ENCODE results near the gene SHISA9. TPM values are rescaled to one million over a fixed set of nuclear protein-coding genes. Genes with fewer than 3 reads are reported as not detected.

Gene SHISA9
- total RNA-seq, 1 donor from 2014 or later, result 0.18 TPM

DNA sequence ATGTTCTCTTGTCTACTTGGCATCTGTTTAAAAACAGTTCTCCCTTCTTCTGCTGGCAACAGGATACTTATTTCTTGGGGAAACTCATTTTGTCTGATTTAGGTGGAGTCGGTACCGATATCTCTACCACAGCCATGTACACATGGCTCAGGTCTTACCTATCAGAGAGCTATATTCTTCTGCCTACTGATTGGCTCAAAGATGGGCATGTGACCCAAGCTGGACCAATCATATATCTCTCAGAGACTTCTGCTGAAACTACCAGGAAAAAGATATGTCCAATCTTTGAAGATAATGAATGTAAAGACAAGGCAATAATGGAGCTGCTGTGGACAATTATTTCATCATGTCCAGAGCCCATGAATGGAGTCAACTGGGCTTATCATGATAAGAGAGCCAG, 21.6 kb upstream of the SHISA9 start:
- Mint-ChIP-seq H3K36me3 (ENCODE audit: low read depth) (no peaks in the 10 kb centered on the region), H3K27ac (no peak overlapping the region), H3K4me3 (no peak overlapping the region), H3K9me3 (no peaks in the 10 kb centered on the region), H3K4me1 (ENCODE audit: low read depth) (no peaks in the 10 kb centered on the region), H3K27me3 (ENCODE audit: insufficient read depth) (peaks cover 2% of the 10 kb centered on the region)
- intact Hi-C loops (cut with micrococcal nuclease), result no loop called here
- no peak for DNase-seq (ENCODE audit: low spot score)

DNA sequence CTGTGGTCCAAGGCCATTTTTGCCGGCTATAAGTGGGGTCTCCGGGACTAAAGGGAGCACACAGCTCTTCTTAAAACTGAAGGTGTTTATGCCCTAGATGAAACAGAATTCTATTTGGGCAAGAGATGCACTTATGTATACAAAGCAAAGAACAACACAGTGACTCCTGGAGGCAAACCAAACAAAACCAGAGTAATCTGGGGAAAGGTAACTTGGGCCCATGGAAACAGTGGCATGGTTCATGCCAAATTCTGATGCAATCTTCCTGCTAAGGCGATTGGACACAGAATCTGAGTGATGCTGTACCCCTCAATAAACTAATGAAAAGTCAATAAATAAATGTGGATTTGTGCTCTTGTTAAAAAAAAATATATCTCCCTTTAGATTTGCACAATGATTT, 20.2 kb upstream of the SHISA9 start:
- no peaks in the 10 kb centered on the region for H3K4me1 Mint-ChIP-seq (ENCODE audit: low read depth)
- no peaks in the 10 kb centered on the region for H3K9me3 Mint-ChIP-seq
- no peak overlapping the region for H3K4me3 Mint-ChIP-seq
- no peaks in the 10 kb centered on the region for H3K36me3 Mint-ChIP-seq (ENCODE audit: low read depth)
- intact Hi-C loops (cut with micrococcal nuclease), result no loop called here
- H3K27ac Mint-ChIP-seq, result no peak overlapping the region
- H3K27me3 Mint-ChIP-seq (ENCODE audit: insufficient read depth), result peaks cover 6% of the 10 kb centered on the region
- no peak for DNase-seq (ENCODE audit: low spot score)

DNA sequence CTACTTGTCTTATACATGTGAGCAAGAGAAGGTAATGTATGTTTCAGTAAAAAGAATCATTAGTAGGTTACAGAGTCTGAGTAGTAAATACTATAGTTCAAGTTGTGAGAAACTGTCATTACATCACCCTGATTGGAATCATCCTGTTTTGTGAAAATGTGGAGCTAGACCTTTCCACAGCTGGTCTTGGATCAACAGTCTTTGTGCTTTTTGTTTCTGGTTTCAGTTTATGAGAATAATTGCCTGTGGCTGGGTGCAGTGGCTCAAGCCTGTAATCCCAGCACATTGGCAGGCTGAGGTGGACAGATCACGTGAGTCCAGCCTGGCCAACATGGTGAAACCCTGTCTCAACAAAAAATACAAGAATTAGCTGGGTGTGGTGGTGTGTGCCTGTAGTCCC, 19.7 kb upstream of the SHISA9 start:
- intact Hi-C loops (cut with micrococcal nuclease), result no loop called here
- no peaks in the 10 kb centered on the region for H3K9me3 Mint-ChIP-seq
- no peak overlapping the region for H3K4me3 Mint-ChIP-seq
- H3K36me3 Mint-ChIP-seq (ENCODE audit: low read depth), result no peaks in the 10 kb centered on the region
- no peak for DNase-seq (ENCODE audit: low spot score)
- no peaks in the 10 kb centered on the region for H3K4me1 Mint-ChIP-seq (ENCODE audit: low read depth)
- no peak overlapping the region for H3K27ac Mint-ChIP-seq
- H3K27me3 Mint-ChIP-seq (ENCODE audit: insufficient read depth), result peaks cover 6% of the 10 kb centered on the region

DNA sequence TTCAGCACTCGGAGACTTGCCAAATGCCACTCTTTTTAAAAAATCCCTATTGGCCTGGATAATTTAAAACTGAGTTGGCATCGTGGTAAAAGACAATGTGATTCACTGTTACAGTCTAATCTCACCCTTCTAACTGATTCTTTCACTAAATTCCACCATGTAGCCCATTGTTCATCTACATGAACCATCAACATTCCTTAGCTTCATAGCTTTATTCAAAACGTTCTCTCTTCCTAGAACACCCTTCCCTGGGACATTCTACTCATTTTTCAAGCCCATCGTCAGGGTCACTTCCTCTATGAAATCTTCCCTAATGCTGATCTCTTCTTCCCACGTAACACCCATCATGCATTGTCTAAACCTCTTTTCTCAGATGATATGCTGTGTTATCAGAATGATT, 15.7 kb upstream of the SHISA9 start:
- intact Hi-C loops (cut with micrococcal nuclease), result no loop called here
- DNase-seq (ENCODE audit: low spot score), result no peak
- Mint-ChIP-seq H3K27me3 (ENCODE audit: insufficient read depth) (peaks cover 6% of the 10 kb centered on the region), H3K4me1 (ENCODE audit: low read depth) (no peaks in the 10 kb centered on the region), H3K9me3 (no peaks in the 10 kb centered on the region), H3K4me3 (no peak overlapping the region), H3K27ac (no peak overlapping the region), H3K36me3 (ENCODE audit: low read depth) (no peaks in the 10 kb centered on the region)

DNA sequence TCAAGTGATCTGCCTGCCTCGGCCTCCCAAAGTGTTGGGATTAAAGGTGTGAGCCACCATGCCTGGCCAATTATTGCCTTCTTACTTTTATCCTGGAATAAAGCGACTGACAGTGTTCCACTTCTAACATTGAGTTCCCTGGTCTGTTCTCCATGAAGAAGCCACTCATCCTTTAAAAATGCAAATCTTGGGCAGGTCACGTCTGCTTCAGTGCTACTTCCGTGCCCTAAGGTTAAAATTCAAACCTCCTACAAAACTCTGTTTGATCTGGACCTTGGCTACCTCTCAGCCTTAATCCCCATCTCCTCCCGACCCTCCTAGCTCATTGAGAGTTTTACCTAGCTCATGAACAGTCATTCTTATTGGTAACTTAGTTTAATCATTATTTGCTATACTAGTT, 9.6 kb upstream of the SHISA9 start:
- no peak overlapping the region for H3K4me3 Mint-ChIP-seq
- H3K36me3 Mint-ChIP-seq (ENCODE audit: low read depth), result no peaks in the 10 kb centered on the region
- no peak for DNase-seq (ENCODE audit: low spot score)
- H3K27ac Mint-ChIP-seq, result no peak overlapping the region
- H3K4me1 Mint-ChIP-seq (ENCODE audit: low read depth), result no peaks in the 10 kb centered on the region
- H3K27me3 Mint-ChIP-seq (ENCODE audit: insufficient read depth), result peaks cover 7% of the 10 kb centered on the region
- no peaks in the 10 kb centered on the region for H3K9me3 Mint-ChIP-seq
- intact Hi-C loops (cut with micrococcal nuclease), result no loop called here

DNA sequence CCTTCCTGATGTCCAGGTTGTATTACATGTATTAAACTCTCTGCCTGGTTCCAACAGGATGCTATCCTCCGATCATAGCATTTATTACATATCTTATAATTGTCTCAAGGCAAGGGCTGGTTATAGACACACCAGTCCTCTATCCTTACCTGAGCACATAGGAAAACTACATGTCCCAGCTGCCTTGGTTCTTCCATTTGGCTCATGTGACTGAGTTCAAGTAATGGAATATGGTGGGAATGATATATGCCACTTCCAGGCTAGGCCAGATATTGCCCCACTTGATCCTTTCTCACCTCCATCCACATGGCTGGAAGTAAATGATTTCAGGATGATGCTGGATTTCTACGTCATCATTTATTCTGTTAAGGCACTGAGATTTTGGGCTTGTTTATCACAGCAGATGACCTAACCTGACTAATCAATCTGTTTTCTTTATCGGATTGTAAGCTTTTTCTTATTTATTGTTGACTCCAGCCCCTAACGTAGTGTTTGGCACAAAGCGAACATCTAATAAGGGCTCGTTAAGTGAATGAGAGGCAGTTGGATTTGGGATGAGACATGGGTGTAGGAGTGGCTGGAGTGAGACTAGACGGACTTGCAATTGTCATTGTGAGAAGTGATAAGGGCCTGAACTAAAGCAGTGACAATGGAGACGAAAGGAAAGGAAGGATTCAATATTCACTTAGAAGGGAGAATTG, 8.2 kb upstream of the SHISA9 start:
- Mint-ChIP-seq H3K4me3 (no peak overlapping the region), H3K27me3 (ENCODE audit: insufficient read depth) (peaks cover 9% of the 10 kb centered on the region), H3K27ac (no peak overlapping the region), H3K9me3 (no peaks in the 10 kb centered on the region), H3K36me3 (ENCODE audit: low read depth) (no peaks in the 10 kb centered on the region), H3K4me1 (ENCODE audit: low read depth) (no peaks in the 10 kb centered on the region)
- intact Hi-C loops (cut with micrococcal nuclease), result no loop called here
- no peak for DNase-seq (ENCODE audit: low spot score)

DNA sequence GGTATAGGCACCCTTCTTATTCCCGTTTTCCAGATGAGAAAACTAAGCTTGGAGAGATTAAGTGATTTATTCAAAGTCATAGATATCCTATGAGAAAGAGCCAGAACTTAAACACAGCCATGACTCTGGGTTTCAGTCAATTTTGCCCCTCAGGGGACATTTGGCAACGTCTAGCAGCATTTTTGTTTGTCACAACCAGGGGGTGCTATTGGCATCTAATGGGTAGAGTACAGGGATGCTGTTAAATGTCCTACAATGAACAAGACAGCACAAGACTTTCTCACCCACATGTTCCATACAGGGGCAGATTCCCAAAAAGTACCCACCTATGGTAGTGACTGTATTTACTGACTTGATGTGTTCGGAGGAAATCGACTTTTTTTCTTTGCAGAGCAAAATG, 4.8 kb upstream of the SHISA9 start:
- no peak overlapping the region for H3K27ac Mint-ChIP-seq
- no peak for DNase-seq (ENCODE audit: low spot score)
- intact Hi-C loops (cut with micrococcal nuclease), result no loop called here
- no peaks in the 10 kb centered on the region for H3K4me1 Mint-ChIP-seq (ENCODE audit: low read depth)
- H3K9me3 Mint-ChIP-seq, result no peaks in the 10 kb centered on the region
- peaks cover 31% of the 10 kb centered on the region for H3K27me3 Mint-ChIP-seq (ENCODE audit: insufficient read depth)
- no peaks in the 10 kb centered on the region for H3K36me3 Mint-ChIP-seq (ENCODE audit: low read depth)
- no peak overlapping the region for H3K4me3 Mint-ChIP-seq

DNA sequence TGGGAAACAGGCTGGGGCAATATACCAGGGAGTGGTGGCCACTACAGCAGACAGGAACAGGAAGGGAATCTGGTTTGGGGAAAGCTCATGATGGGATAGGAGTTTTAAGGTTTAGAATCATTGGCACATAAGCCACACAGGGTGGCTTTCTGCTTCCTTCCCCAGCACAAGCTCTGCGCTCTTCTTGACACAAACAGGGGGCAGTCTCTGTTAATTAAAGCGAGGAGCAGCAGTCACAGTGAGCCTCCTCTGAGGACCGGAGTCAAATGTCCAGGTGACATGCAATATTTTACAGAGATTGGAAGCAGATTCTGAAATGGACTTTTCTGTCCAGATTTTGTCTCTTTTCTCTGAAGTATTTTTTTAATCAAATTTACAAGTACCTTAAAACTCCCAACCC, 2.8 kb upstream of the SHISA9 start:
- H3K27ac Mint-ChIP-seq, result no peak overlapping the region
- peaks cover 40% of the 10 kb centered on the region for H3K27me3 Mint-ChIP-seq (ENCODE audit: insufficient read depth)
- H3K36me3 Mint-ChIP-seq (ENCODE audit: low read depth), result no peaks in the 10 kb centered on the region
- no peak for DNase-seq (ENCODE audit: low spot score)
- H3K4me1 Mint-ChIP-seq (ENCODE audit: low read depth), result no peaks in the 10 kb centered on the region
- intact Hi-C loops (cut with micrococcal nuclease), result no loop called here
- no peaks in the 10 kb centered on the region for H3K9me3 Mint-ChIP-seq
- no peak overlapping the region for H3K4me3 Mint-ChIP-seq

DNA sequence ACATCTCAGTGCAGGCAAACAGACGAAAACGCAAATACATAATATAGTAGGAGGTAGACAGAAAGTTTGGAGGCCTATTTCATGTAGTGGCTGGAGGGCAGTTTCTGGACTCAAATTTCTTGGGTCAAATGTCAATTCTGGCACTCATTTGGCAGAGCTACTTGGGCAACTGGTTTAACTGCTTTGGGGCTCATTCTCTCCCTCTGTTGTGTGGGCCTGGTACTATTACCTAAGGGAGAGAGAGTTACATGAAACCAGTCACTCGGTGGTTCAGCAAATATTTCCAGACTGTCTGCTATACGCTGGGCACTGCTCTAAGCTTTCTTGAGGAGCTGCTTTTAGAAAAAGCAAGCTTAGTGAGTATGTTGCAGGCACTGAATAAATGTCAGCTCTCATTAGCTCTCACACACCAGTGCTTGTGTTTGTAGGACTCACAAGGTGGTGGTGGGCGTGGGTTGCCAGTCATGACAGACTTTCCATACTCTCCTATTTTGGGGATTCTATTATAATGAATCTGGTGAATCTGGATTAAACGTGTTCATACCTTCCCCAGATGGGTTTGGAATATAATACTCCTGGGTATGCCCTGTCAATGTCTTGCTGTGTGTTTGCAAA, 1.8 kb upstream of the SHISA9 start:
- intact Hi-C loops (cut with micrococcal nuclease), result no loop called here
- no peak overlapping the region for H3K4me3 Mint-ChIP-seq
- no peak overlapping the region for H3K27ac Mint-ChIP-seq
- DNase-seq (ENCODE audit: low spot score), result no peak
- H3K36me3 Mint-ChIP-seq (ENCODE audit: low read depth), result no peaks in the 10 kb centered on the region
- H3K9me3 Mint-ChIP-seq, result no peaks in the 10 kb centered on the region
- H3K4me1 Mint-ChIP-seq (ENCODE audit: low read depth), result no peaks in the 10 kb centered on the region
- peaks cover 49% of the 10 kb centered on the region for H3K27me3 Mint-ChIP-seq (ENCODE audit: insufficient read depth)

DNA sequence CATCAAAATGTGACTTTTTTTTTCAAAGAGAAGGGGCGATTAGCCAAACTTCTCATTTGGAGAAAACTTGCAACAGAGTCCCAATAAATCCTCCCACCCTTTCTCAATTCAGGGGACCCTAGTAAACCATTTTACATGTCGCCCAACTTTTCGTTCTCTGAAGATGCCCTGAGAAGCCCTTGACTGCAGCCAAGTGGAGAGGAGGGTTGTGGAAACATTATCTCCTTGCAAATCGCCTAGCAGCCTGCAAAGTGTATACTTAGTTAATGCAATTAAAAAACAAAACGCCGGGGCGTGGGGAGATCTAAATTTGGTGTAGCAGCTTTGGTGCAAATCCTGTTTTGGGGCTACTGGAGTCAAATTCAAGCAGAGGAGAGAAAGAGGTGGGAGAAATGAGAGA, 1.2 kb upstream of the SHISA9 start:
- no peaks in the 10 kb centered on the region for H3K9me3 Mint-ChIP-seq
- no peak for DNase-seq (ENCODE audit: low spot score)
- peaks cover 53% of the 10 kb centered on the region for H3K27me3 Mint-ChIP-seq (ENCODE audit: insufficient read depth)
- no peaks in the 10 kb centered on the region for H3K4me1 Mint-ChIP-seq (ENCODE audit: low read depth)
- H3K4me3 Mint-ChIP-seq, result no peak overlapping the region
- intact Hi-C loops (cut with micrococcal nuclease), result no loop called here
- no peak overlapping the region for H3K27ac Mint-ChIP-seq
- H3K36me3 Mint-ChIP-seq (ENCODE audit: low read depth), result no peaks in the 10 kb centered on the region

DNA sequence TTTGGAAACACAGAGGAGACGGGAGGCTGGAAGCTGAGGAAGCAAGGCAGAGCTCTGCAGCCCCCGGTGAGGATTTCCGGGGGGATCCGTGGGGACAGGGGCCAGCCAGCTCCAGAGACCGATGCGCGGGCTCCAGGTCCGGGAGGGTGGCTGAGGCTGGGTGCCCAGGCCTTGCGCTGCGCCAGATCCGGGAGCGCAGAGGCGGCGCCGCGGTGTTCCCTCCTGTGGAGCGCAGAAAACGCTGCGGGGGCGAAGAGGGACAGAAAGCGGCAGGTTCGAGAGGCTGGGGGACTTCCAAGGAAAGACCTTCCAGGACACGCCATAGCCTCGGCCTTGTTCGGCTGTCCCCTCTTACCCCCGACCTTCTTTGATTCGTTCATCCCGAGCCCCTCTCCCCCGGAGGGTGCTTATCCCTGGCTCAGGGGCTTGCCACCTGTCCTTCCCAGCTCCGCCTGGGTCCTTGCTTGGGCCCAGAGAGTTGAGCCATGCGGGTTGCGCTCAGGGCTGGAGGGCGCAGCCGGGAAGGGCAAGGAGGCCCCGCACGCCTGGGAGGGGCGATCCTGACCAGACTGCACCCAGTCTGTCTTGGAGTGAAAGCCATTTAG, 697 bp upstream of the SHISA9 start:
- H3K27me3 Mint-ChIP-seq (ENCODE audit: insufficient read depth), result peaks cover 58% of the 10 kb centered on the region
- no peaks in the 10 kb centered on the region for H3K9me3 Mint-ChIP-seq
- intact Hi-C loops (cut with micrococcal nuclease), result no loop called here
- H3K36me3 Mint-ChIP-seq (ENCODE audit: low read depth), result no peaks in the 10 kb centered on the region
- no peaks in the 10 kb centered on the region for H3K4me1 Mint-ChIP-seq (ENCODE audit: low read depth)
- no peak overlapping the region for H3K27ac Mint-ChIP-seq
- no peak overlapping the region for H3K4me3 Mint-ChIP-seq
- no peak for DNase-seq (ENCODE audit: low spot score)

DNA sequence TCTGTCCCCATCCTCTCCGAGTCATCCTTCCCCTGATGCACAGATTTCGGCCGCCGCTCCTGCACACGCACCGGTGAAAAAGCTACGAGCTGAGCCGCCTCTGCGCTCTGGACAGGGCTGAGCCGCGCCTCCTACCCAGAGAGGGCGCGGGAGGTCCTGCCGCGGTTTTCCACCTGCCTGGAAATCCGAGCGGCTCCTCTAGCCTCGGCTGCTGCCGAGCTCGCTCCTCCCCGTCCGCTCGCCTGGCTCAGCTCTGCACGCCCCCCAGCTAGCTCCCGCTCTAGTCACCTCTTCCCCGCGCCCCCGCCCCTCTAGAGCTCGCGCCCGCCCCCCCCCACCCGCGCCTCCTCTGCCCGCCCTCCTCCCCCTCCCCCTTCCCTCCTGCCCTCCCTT, 198 bp upstream of the SHISA9 start:
- DNase-seq (ENCODE audit: low spot score), result no peak
- Mint-ChIP-seq H3K27ac (no peak overlapping the region), H3K9me3 (no peaks in the 10 kb centered on the region), H3K27me3 (ENCODE audit: insufficient read depth) (peaks cover 58% of the 10 kb centered on the region), H3K4me3 (no peak overlapping the region), H3K36me3 (ENCODE audit: low read depth) (no peaks in the 10 kb centered on the region), H3K4me1 (ENCODE audit: low read depth) (no peaks in the 10 kb centered on the region)
- intact Hi-C loops (cut with micrococcal nuclease), result no loop called here

DNA sequence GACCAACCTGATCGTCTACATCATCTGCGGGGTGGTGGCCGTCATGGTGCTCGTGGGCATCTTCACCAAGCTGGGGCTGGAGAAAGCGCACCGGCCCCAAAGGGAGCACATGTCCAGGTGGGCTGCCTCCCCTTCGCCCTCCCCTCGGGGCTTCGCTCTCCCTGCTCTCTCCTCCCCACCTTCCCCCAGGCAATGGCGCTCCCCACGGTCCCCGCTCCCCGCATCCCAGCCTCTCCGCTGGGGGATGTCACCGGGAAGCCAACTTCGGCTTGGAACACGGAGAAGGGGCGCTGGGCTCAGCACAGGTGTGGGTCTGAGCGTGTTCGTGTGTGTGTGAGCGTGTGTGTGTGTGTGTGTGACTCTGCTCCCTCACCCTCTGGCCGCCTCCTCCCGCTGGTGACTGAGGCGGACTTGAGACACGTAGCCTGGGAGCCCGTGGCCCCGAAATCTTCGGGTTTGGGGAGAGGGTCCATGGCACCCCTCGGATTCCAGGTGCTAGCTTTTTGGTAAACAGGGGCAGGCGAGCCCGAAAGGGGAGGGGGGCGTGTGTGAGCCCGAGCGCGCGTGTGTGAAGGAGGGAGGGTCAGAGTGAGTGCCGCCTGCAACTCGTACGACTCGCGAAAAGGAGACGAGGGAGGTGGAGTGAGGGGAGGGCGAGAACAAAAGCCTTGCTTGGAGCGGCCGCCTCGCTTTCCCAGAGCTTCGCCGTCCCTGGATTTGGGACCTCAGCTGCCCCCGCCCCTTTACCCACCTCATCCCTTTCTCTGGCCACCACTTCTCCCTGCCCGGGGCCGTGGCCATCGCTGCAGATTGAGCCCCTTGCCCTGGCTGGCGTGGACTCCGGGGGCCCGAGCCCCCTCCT, 1.3 kb downstream of the SHISA9 start:
- intact Hi-C loops (cut with micrococcal nuclease), result no loop called here
- Mint-ChIP-seq H3K27ac (no peak overlapping the region), H3K36me3 (ENCODE audit: low read depth) (no peaks in the 10 kb centered on the region), H3K9me3 (no peaks in the 10 kb centered on the region), H3K4me3 (no peak overlapping the region), H3K27me3 (ENCODE audit: insufficient read depth) (peaks cover 61% of the 10 kb centered on the region), H3K4me1 (ENCODE audit: low read depth) (no peaks in the 10 kb centered on the region)
- no peak for DNase-seq (ENCODE audit: low spot score)
